Measurements from ENCODE around the gene OR10A2.
"Not testable (repeated sequence)": the region's sequence is repeated elsewhere in the genome, so short reads cannot be mapped to it uniquely, and the experiment has no call there.

OR10A2 gene

GRCh38 chr11:6862961-6863360, at the start of gene OR10A2:
Gene OR10A2, plus strand, starts transcription at chr11:6863057. Its CDS starts 6,698 bp downstream, at chr11:6869755.
- DNase-seq (ENCODE audit: low spot score), result no peak

- no peak for DNase-seq (ENCODE audit: low spot score)
Measured at GRCh38 chr11:6813656-6814055, 49.2 kb upstream of the OR10A2 start.

- DNase-seq (ENCODE audit: low spot score), result no peak
Measured at GRCh38 chr11:6817694-6818093, 45.2 kb upstream of the OR10A2 start.

- no peak for DNase-seq (ENCODE audit: low spot score)
Measured at GRCh38 chr11:6818967-6819366, 43.9 kb upstream of the OR10A2 start.

- DNase-seq (ENCODE audit: low spot score), result no peak
Measured at GRCh38 chr11:6824136-6824823, 38.6 kb upstream of the OR10A2 start.

- no peak for DNase-seq (ENCODE audit: low spot score)
Measured at GRCh38 chr11:6825231-6825744, 37.6 kb upstream of the OR10A2 start.

GRCh38 chr11:6828103-6828502, 34.8 kb upstream of the OR10A2 start:
- DNase-seq (ENCODE audit: low spot score), result no peak

GRCh38 chr11:6833356-6833755, 29.5 kb upstream of the OR10A2 start:
- DNase-seq (ENCODE audit: low spot score), result no peak

- DNase-seq (ENCODE audit: low spot score), result no peak
Measured at GRCh38 chr11:6834021-6834420, 28.8 kb upstream of the OR10A2 start.

GRCh38 chr11:6841694-6842093, 21.2 kb upstream of the OR10A2 start:
- no peak for DNase-seq (ENCODE audit: low spot score)

- no peak for DNase-seq (ENCODE audit: low spot score)
Measured at GRCh38 chr11:6843670-6844069, 19.2 kb upstream of the OR10A2 start.

GRCh38 chr11:6844356-6844755, 18.5 kb upstream of the OR10A2 start:
- no peak for DNase-seq (ENCODE audit: low spot score)

GRCh38 chr11:6845383-6845782, 17.5 kb upstream of the OR10A2 start, which contains the start of gene OR10A5:
Gene OR10A5, plus strand, starts transcription at chr11:6845683. Its CDS starts 0 bp downstream, at chr11:6845683.
- DNase-seq (ENCODE audit: low spot score), result no peak

- DNase-seq (ENCODE audit: low spot score), result no peak
Measured at GRCh38 chr11:6850526-6850925, 12.3 kb upstream of the OR10A2 start.

GRCh38 chr11:6854801-6855200, 8.1 kb upstream of the OR10A2 start:
- not testable (repeated sequence) for DNase-seq (ENCODE audit: low spot score)

- DNase-seq (ENCODE audit: low spot score), result no peak
Measured at GRCh38 chr11:6855971-6856541, 6.8 kb upstream of the OR10A2 start.

- no peak for DNase-seq (ENCODE audit: low spot score)
Measured at GRCh38 chr11:6856871-6857270, 6.0 kb upstream of the OR10A2 start.

- no peak for DNase-seq (ENCODE audit: low spot score)
Measured at GRCh38 chr11:6864438-6864837, 1.6 kb downstream of the OR10A2 start.

GRCh38 chr11:6871278-6871677, 8.4 kb downstream of the OR10A2 start:
- DNase-seq (ENCODE audit: low spot score), result no peak

- no peak for DNase-seq (ENCODE audit: low spot score)
Measured at GRCh38 chr11:6875761-6876160, 12.9 kb downstream of the OR10A2 start.

- DNase-seq (ENCODE audit: low spot score), result no peak
Measured at GRCh38 chr11:6876325-6876724, 13.5 kb downstream of the OR10A2 start, which contains the start of gene OR10A4. Gene OR10A4, plus strand, starts transcription at chr11:6876625. Its CDS starts 23 bp downstream, at chr11:6876648.

GRCh38 chr11:6876914-6877313, 14.1 kb downstream of the OR10A2 start:
- DNase-seq (ENCODE audit: low spot score), result no peak

- DNase-seq (ENCODE audit: low spot score), result no peak
Measured at GRCh38 chr11:6882751-6883150, 19.9 kb downstream of the OR10A2 start.

GRCh38 chr11:6887711-6888110, 24.9 kb downstream of the OR10A2 start:
- not testable (repeated sequence) for DNase-seq (ENCODE audit: low spot score)

All from CD4-positive, alpha-beta T cell treated with Interleukin-2 at 100 ng/mL for 4 hours (primary cell).